SK-N-SH treated with all-trans-retinoic acid at 6 μM for 48 hours (cell line): ENCODE data around the gene MAGEB4.

Experiments used
- ATAC-seq: fragments of 200-7000 bp; cut with Tn5 transposase; 3 replicates; pipeline ENCODE4 v1.9.1; 2020; ENCODE audit warnings: mild to moderate bottlenecking, moderate library complexity
- ARNTL ChIP-seq: fragments of 450-650 bp; formaldehyde crosslinking; IDR thresholded peaks from 2 replicates; pipeline ENCODE4 v1.5.0; 2020; ENCODE audit warnings: low read depth, mild to moderate bottlenecking, moderate library complexity, borderline replicate concordance
- CREB5 ChIP-seq: fragments of 250-450 bp; sonication (Bioruptor Pico); IDR thresholded peaks from 2 replicates; pipeline ENCODE4 v1.5.1; 2020; ENCODE audit warnings: low read depth, mild to moderate bottlenecking, moderate library complexity
- CSDC2 ChIP-seq: fragments of 250-450 bp; sonication (Bioruptor Pico); IDR thresholded peaks from 2 replicates; pipeline ENCODE4 v1.5.0; 2020; ENCODE audit warnings: mild to moderate bottlenecking, moderate library complexity
- CSRNP3 ChIP-seq: fragments of 250-450 bp; sonication (Bioruptor Pico); IDR thresholded peaks from 2 replicates; pipeline ENCODE4 v1.5.1; 2021; ENCODE audit warnings: mild to moderate bottlenecking, moderate library complexity
- ESRRG ChIP-seq: fragments of 250-450 bp; sonication (Bioruptor Pico); IDR thresholded peaks from 2 replicates; pipeline ENCODE4 v1.6.1; 2021; ENCODE audit warnings: mild to moderate bottlenecking
- GLIS3 ChIP-seq: fragments of 250-450 bp; sonication (Bioruptor Pico); IDR thresholded peaks from 2 replicates; pipeline ENCODE4 v1.5.0; 2020; ENCODE audit warnings: mild to moderate bottlenecking, moderate library complexity
- ISL1 ChIP-seq: fragments of 250-450 bp; sonication (Bioruptor Pico); IDR thresholded peaks from 2 replicates; pipeline ENCODE4 v2.1.2; 2022; ENCODE audit warnings: mild to moderate bottlenecking, moderate library complexity
- PPARA ChIP-seq: fragments of 250-450 bp; sonication (Bioruptor Pico); IDR thresholded peaks from 2 replicates; pipeline ENCODE4 v1.5.0; 2020; ENCODE audit warnings: mild to moderate bottlenecking, borderline replicate concordance
- RARB ChIP-seq: fragments of 250-450 bp; sonication (Bioruptor Pico); IDR thresholded peaks from 2 replicates; pipeline ENCODE4 v1.8.0; 2021; ENCODE audit warnings: mild to moderate bottlenecking, moderate library complexity
- TCF4 ChIP-seq: fragments of 250-450 bp; sonication (Bioruptor Pico); IDR thresholded peaks from 2 replicates; pipeline ENCODE4 v1.8.0; 2021; ENCODE audit warnings: mild to moderate bottlenecking, moderate library complexity, borderline replicate concordance
- TOX ChIP-seq: fragments of 250-450 bp; sonication (Bioruptor Pico); IDR thresholded peaks from 2 replicates; pipeline ENCODE4 v1.8.0; 2021; ENCODE audit warnings: mild to moderate bottlenecking, moderate library complexity, borderline replicate concordance
- ZFP3 ChIP-seq: fragments of 250-450 bp; sonication (Bioruptor Pico); IDR thresholded peaks from 2 replicates; pipeline ENCODE4 v1.5.0; 2020; ENCODE audit warnings: mild to moderate bottlenecking, moderate library complexity
- ZFP30 ChIP-seq: fragments of 450-650 bp; formaldehyde crosslinking; IDR thresholded peaks from 2 replicates; pipeline ENCODE4 v1.5.0; 2022; ENCODE audit warnings: mild to moderate bottlenecking, moderate library complexity
- ZNF565 ChIP-seq: fragments of 450-650 bp; formaldehyde crosslinking; conservative IDR thresholded peaks from 2 replicates; pipeline ENCODE4 v1.5.0; 2020; ENCODE audit warnings: low read depth, mild to moderate bottlenecking, moderate library complexity
- ZNF70 ChIP-seq: fragments of 450-650 bp; formaldehyde crosslinking; IDR thresholded peaks from 2 replicates; pipeline ENCODE4 v1.5.0; 2020; ENCODE audit warnings: mild to moderate bottlenecking, moderate library complexity
- ZNF8 ChIP-seq: fragments of 450-650 bp; formaldehyde crosslinking; IDR thresholded peaks from 2 replicates; pipeline ENCODE4 v1.5.0; 2020; ENCODE audit warnings: mild to moderate bottlenecking, moderate library complexity
- TF ChIP-seq, protein P1 (sequence below): fragments of 250-450 bp; sonication (Bioruptor Pico); IDR thresholded peaks from 2 replicates; pipeline ENCODE4 v1.5.0; 2020; ENCODE audit warnings: mild to moderate bottlenecking, moderate library complexity
- TF ChIP-seq, protein P2 (sequence below): fragments of 250-450 bp; sonication (Bioruptor Pico); IDR thresholded peaks from 2 replicates; pipeline ENCODE4 v1.8.0; 2020; ENCODE audit warnings: mild to moderate bottlenecking, moderate library complexity, borderline replicate concordance

Gene MAGEB4

DNA sequence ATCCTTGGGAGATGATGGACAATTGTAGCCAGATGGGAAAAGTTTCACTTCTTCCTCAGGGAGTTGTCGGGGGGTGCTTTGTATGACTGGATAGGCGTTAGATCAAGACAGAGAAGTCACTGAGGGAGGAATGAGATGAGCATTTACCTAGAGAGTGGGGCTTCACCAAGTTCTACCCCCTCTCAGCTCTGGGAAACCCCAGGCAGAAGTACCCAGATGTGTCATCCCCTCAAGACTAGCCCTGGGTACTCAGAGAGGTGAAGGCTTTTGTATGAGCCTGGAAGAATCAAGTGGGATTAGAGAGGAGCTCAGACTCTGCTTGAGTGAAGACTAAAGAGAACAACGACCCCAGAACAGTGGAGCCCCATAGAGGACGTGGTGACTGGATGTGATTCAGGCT is 7.1 kb downstream of the MAGEB4 start:
- TF ChIP-seq, protein P1, sequence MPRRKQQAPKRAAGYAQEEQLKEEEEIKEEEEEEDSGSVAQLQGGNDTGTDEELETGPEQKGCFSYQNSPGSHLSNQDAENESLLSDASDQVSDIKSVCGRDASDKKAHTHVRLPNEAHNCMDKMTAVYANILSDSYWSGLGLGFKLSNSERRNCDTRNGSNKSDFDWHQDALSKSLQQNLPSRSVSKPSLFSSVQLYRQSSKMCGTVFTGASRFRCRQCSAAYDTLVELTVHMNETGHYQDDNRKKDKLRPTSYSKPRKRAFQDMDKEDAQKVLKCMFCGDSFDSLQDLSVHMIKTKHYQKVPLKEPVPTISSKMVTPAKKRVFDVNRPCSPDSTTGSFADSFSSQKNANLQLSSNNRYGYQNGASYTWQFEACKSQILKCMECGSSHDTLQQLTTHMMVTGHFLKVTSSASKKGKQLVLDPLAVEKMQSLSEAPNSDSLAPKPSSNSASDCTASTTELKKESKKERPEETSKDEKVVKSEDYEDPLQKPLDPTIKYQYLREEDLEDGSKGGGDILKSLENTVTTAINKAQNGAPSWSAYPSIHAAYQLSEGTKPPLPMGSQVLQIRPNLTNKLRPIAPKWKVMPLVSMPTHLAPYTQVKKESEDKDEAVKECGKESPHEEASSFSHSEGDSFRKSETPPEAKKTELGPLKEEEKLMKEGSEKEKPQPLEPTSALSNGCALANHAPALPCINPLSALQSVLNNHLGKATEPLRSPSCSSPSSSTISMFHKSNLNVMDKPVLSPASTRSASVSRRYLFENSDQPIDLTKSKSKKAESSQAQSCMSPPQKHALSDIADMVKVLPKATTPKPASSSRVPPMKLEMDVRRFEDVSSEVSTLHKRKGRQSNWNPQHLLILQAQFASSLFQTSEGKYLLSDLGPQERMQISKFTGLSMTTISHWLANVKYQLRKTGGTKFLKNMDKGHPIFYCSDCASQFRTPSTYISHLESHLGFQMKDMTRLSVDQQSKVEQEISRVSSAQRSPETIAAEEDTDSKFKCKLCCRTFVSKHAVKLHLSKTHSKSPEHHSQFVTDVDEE, result no peak
- TF ChIP-seq GLIS3 (CRISPR knock-in tag) (no peak), ISL1 (CRISPR knock-in tag) (no peak), ZNF70 (CRISPR knock-in tag) (no peak), RARB (no peak), ZFP30 (CRISPR knock-in tag) (no peak), ESRRG (CRISPR knock-in tag) (no peak), ARNTL (no peak), PPARA (CRISPR knock-in tag) (no peak), ZNF565 (CRISPR knock-in tag) (no peak)
- ATAC-seq, result no peak

- TF ChIP-seq GLIS3 (CRISPR knock-in tag) (no peak), CSDC2 (CRISPR knock-in tag) (no peak), PPARA (CRISPR knock-in tag) (no peak), CSRNP3 (CRISPR knock-in tag) (no peak)
- ATAC-seq, result no peak
Observed at GRCh38 chrX:30253257-30253656, 11.5 kb downstream of the MAGEB4 start.

DNA sequence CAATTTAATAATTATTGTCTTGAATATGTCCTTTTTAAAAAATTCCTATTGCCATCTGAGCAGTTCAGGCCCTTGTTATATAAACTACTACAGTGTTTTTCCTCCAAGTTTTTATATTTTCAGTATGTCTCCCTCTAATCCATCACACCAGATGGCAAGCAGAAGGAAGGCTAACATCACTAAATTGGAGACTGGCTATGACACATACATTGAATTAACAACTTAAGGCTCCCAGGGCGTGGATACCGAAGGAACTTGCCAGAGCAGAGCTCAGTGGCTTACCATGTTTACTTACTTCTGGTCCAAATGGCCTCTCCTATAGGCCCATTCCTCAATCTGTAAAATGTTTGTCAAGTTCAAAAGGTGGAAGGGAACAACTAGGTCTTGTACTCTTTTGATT is 18.1 kb downstream of the MAGEB4 start:
- ATAC-seq, result no peak
- no peak for TF ChIP-seq ZFP3 (CRISPR knock-in tag)
- TF ChIP-seq RARB, result no peak
- no peak for TF ChIP-seq ISL1 (CRISPR knock-in tag)
- TF ChIP-seq, protein P1, result no peak
- no peak for TF ChIP-seq TCF4 (CRISPR knock-in tag)
- TF ChIP-seq, protein P2, sequence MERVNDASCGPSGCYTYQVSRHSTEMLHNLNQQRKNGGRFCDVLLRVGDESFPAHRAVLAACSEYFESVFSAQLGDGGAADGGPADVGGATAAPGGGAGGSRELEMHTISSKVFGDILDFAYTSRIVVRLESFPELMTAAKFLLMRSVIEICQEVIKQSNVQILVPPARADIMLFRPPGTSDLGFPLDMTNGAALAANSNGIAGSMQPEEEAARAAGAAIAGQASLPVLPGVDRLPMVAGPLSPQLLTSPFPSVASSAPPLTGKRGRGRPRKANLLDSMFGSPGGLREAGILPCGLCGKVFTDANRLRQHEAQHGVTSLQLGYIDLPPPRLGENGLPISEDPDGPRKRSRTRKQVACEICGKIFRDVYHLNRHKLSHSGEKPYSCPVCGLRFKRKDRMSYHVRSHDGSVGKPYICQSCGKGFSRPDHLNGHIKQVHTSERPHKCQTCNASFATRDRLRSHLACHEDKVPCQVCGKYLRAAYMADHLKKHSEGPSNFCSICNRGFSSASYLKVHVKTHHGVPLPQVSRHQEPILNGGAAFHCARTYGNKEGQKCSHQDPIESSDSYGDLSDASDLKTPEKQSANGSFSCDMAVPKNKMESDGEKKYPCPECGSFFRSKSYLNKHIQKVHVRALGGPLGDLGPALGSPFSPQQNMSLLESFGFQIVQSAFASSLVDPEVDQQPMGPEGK, result no peak
- no peak for TF ChIP-seq ZNF8 (CRISPR knock-in tag)
- TF ChIP-seq PPARA (CRISPR knock-in tag), result no peak

DNA sequence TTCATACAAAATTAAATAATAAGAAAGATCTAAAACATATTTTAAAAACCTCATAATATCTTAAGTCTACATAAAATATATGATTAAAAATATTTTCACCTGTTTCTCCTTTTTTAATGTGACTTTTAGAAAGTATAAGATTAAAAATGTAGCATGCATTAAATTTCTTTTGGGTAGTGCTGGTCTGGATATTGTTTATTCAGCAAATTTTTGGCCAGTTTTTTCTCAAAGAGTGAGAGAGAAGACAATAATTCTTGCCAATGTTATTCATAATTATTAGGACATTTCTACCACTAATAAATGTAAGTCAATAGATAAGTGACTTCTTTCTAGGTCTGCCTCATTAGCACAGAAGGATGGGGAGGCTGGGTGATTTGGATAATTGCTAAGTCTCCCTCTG is 19.2 kb downstream of the MAGEB4 start:
- TF ChIP-seq TOX (CRISPR knock-in tag) (no peak), CREB5 (CRISPR knock-in tag) (no peak)
- ATAC-seq, result no peak
